Fibroblast of lung (primary cell): Measurements from ENCODE around the gene NFASC.

Source experiments
- CTCF ChIP-seq, 2 donors: IDR thresholded peaks in 1 of 2; conservative IDR thresholded peaks in 1 of 2; 1 replicate in 1 of 2; 2 replicates in 1 of 2; pipeline ENCODE4 v1.5.1; 2011 to 2012; ENCODE audit warnings: low read length in 2 of 2, control low read depth in 1 of 2, inconsistent platforms in 1 of 2, low read depth in 1 of 2, mild to moderate bottlenecking in 1 of 2
- EZH2 ChIP-seq: IDR thresholded peaks from 2 replicates; pipeline ENCODE4 v1.5.1; 2012; ENCODE audit warnings: low read length, control low read depth, mild to moderate bottlenecking; ENCODE audit errors: missing control alignments

- no peak for TF ChIP-seq EZH2
- TF ChIP-seq CTCF (conservative IDR thresholded peaks at IDR 0.05 in 1 of 2, IDR thresholded peaks at IDR 0.05 in 1 of 2; ENCODE audit: low read depth in 1 of 2, low read length in 2 of 2): no peak
Measured at GRCh38 chr1:205046870-205047269, 176.2 kb downstream of the NFASC start.
